ENCODE results near the gene ZC2HC1C.

DNA sequence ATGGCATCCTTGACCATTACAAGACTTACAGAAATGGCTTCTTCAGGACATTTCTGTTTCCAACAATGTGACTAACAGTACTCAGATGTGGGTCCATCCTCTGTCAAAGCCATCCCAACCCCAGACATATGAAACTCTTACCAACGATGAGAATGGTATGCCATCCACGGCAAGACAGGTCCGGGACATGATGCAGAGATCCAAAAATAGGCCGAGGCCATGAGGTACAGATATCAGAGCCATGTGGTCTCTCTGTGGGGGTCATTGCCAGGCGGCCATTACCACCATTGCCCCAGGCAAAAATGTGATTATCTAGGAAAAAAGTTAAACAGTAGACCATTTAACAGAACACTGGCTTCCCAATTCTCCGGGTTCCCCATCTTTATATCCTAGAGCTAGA lies 27.5 kb downstream of the ZC2HC1C start:
- TF ChIP-seq SMAD2 (IDR thresholded peaks at IDR 0.05; ENCODE audit: low read depth, low read length), result no peak
- TF ChIP-seq CTCF (IDR thresholded peaks at IDR 0.05 in 2 of 3, conservative IDR thresholded peaks at IDR 0.05 in 1 of 3; ENCODE audit: insufficient read depth in 2 of 3, low read depth in 1 of 3, low read length in 3 of 3), result no peak
- no peak for TF ChIP-seq MCM2 (IDR thresholded peaks at IDR 0.05; ENCODE audit: low read depth)
- no peak for TF ChIP-seq STAG1 (CRISPR knock-in tag; IDR thresholded peaks at IDR 0.05; ENCODE audit: borderline replicate concordance)
- TF ChIP-seq SMC3 (conservative IDR thresholded peaks at IDR 0.05; ENCODE audit: insufficient read depth, low read depth, low read length), result no peak
- TF ChIP-seq KLF10 (CRISPR knock-in tag; IDR thresholded peaks at IDR 0.05), result no peak
- TF ChIP-seq SAP30 (IDR thresholded peaks at IDR 0.05; ENCODE audit: borderline replicate concordance, insufficient read depth, low read depth, low read length, poor library complexity, severe bottlenecking), result no peak
- TF ChIP-seq POLR2A (conservative IDR thresholded peaks at IDR 0.05), result no peak
- TF ChIP-seq TEAD2 (tag; IDR thresholded peaks at IDR 0.05), result no peak
- no peak for TF ChIP-seq PCBP2 (IDR thresholded peaks at IDR 0.05; ENCODE audit: low read depth, low read length, poor library complexity, severe bottlenecking)
- TF ChIP-seq, protein P1, sequence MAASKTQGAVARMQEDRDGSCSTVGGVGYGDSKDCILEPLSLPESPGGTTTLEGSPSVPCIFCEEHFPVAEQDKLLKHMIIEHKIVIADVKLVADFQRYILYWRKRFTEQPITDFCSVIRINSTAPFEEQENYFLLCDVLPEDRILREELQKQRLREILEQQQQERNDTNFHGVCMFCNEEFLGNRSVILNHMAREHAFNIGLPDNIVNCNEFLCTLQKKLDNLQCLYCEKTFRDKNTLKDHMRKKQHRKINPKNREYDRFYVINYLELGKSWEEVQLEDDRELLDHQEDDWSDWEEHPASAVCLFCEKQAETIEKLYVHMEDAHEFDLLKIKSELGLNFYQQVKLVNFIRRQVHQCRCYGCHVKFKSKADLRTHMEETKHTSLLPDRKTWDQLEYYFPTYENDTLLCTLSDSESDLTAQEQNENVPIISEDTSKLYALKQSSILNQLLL (CRISPR knock-in tag; IDR thresholded peaks at IDR 0.05; ENCODE audit: borderline replicate concordance), result no peak
- TF ChIP-seq RAD51 (IDR thresholded peaks at IDR 0.05; ENCODE audit: borderline replicate concordance, low read depth), result no peak

Data from K562 (cell line).